Hepatocyte (in vitro differentiated cells): ENCODE measurements around the gene ARSA.

Source experiments
- CTCF ChIP-seq: fragments of 200-600 bp; sonication (generic); IDR thresholded peaks from 2 replicates; pipeline ENCODE4 v1.5.1; 2016; ENCODE audit warnings: antibody characterized with exemption, mild to moderate bottlenecking; ENCODE audit not compliant: poor library complexity
- EZH2 ChIP-seq: fragments of 200-600 bp; sonication (generic); IDR thresholded peaks from 2 replicates; pipeline ENCODE4 v1.6.1; 2016; ENCODE audit warnings: antibody characterized with exemption, mild to moderate bottlenecking, borderline replicate concordance
- EZH2phosphoT487 ChIP-seq: fragments of 200-600 bp; sonication (generic); IDR thresholded peaks from one replicate; pipeline ENCODE4 v1.6.1; 2018; ENCODE audit warnings: antibody characterized with exemption, mild to moderate bottlenecking, low read depth, moderate library complexity; ENCODE audit not compliant: unreplicated experiment, severe bottlenecking

GRCh38 chr22:50624347-50625130 is 3.4 kb downstream of the ARSA start:
- TF ChIP-seq CTCF (no peak), EZH2 (no peak), EZH2phosphoT487 (no peak)
